ENCODE measurements around the gene PIGN.
"Not testable (repeated sequence)": the region's sequence is repeated elsewhere in the genome, so short reads cannot be mapped to it uniquely, and the experiment has no call there.

PIGN gene

GRCh38 chr18:62179213-62179612 is 7.6 kb downstream of the PIGN start:
- Histone ChIP-seq H3K4me3 (ENCODE audit: low read length) (no peak overlapping the region), H3K36me3 (ENCODE audit: control insufficient read depth, insufficient read depth, low read length, severe bottlenecking) (no peaks in the 10 kb centered on the region), H3K9me3 (ENCODE audit: control insufficient read depth, low read length) (no peaks in the 10 kb centered on the region), H3K4me1 (ENCODE audit: control insufficient read depth, insufficient read depth, low read length) (no peaks in the 10 kb centered on the region), H3K27me3 (replicated peaks; ENCODE audit: control insufficient read depth, insufficient read depth, low read length) (no peaks in the 10 kb centered on the region), H3K9ac (ENCODE audit: low read length) (no peak overlapping the region)
- no peak for DNase-seq (ENCODE audit: low read depth)

- H3K27me3 ChIP-seq (replicated peaks; ENCODE audit: control insufficient read depth, insufficient read depth, low read length), result no peaks in the 10 kb centered on the region
- no peak overlapping the region for H3K4me3 ChIP-seq (ENCODE audit: low read length)
- H3K36me3 ChIP-seq (ENCODE audit: control insufficient read depth, insufficient read depth, low read length, severe bottlenecking), result no peaks in the 10 kb centered on the region
- no peaks in the 10 kb centered on the region for H3K4me1 ChIP-seq (ENCODE audit: control insufficient read depth, insufficient read depth, low read length)
- no peak overlapping the region for H3K9ac ChIP-seq (ENCODE audit: low read length)
- no peak for DNase-seq (ENCODE audit: low read depth)
- no peaks in the 10 kb centered on the region for H3K9me3 ChIP-seq (ENCODE audit: control insufficient read depth, low read length)
Measured at GRCh38 chr18:62177271-62177670, 9.6 kb downstream of the PIGN start.

- no peaks in the 10 kb centered on the region for H3K36me3 ChIP-seq (ENCODE audit: control insufficient read depth, insufficient read depth, low read length, severe bottlenecking)
- H3K9me3 ChIP-seq (ENCODE audit: control insufficient read depth, low read length), result no peaks in the 10 kb centered on the region
- DNase-seq (ENCODE audit: low read depth), result no peak
- H3K4me3 ChIP-seq (ENCODE audit: low read length), result no peak overlapping the region
- no peak overlapping the region for H3K9ac ChIP-seq (ENCODE audit: low read length)
- no peaks in the 10 kb centered on the region for H3K27me3 ChIP-seq (replicated peaks; ENCODE audit: control insufficient read depth, insufficient read depth, low read length)
- H3K4me1 ChIP-seq (ENCODE audit: control insufficient read depth, insufficient read depth, low read length), result no peaks in the 10 kb centered on the region
Measured at GRCh38 chr18:62175521-62175920, 11.3 kb downstream of the PIGN start.

GRCh38 chr18:62172298-62172697 is 14.6 kb downstream of the PIGN start:
- Histone ChIP-seq H3K4me3 (ENCODE audit: low read length) (no peak overlapping the region), H3K9ac (ENCODE audit: low read length) (no peak overlapping the region), H3K4me1 (ENCODE audit: control insufficient read depth, insufficient read depth, low read length) (peaks cover 4% of the 10 kb centered on the region), H3K27me3 (replicated peaks; ENCODE audit: control insufficient read depth, insufficient read depth, low read length) (no peaks in the 10 kb centered on the region), H3K36me3 (ENCODE audit: control insufficient read depth, insufficient read depth, low read length, severe bottlenecking) (no peaks in the 10 kb centered on the region), H3K9me3 (ENCODE audit: control insufficient read depth, low read length) (no peaks in the 10 kb centered on the region)
- DNase-seq (ENCODE audit: low read depth), result no peak

GRCh38 chr18:62170857-62171256 is 16.0 kb downstream of the PIGN start:
- Histone ChIP-seq H3K9ac (ENCODE audit: low read length) (no peak overlapping the region), H3K27me3 (replicated peaks; ENCODE audit: control insufficient read depth, insufficient read depth, low read length) (no peaks in the 10 kb centered on the region), H3K4me3 (ENCODE audit: low read length) (no peak overlapping the region), H3K36me3 (ENCODE audit: control insufficient read depth, insufficient read depth, low read length, severe bottlenecking) (no peaks in the 10 kb centered on the region), H3K4me1 (ENCODE audit: control insufficient read depth, insufficient read depth, low read length) (peaks cover 4% of the 10 kb centered on the region), H3K9me3 (ENCODE audit: control insufficient read depth, low read length) (no peaks in the 10 kb centered on the region)
- DNase-seq (ENCODE audit: low read depth), result no peak

- not testable (repeated sequence) for H3K36me3 ChIP-seq (ENCODE audit: control insufficient read depth, insufficient read depth, low read length, severe bottlenecking); H3K27me3 ChIP-seq (replicated peaks; ENCODE audit: control insufficient read depth, insufficient read depth, low read length); H3K9ac ChIP-seq (ENCODE audit: low read length); H3K9me3 ChIP-seq (ENCODE audit: control insufficient read depth, low read length); H3K4me1 ChIP-seq (ENCODE audit: control insufficient read depth, insufficient read depth, low read length); DNase-seq (ENCODE audit: low read depth); H3K4me3 ChIP-seq (ENCODE audit: low read length)
Measured at GRCh38 chr18:62166524-62166923, 20.3 kb downstream of the PIGN start.

- no peaks in the 10 kb centered on the region for H3K9me3 ChIP-seq (ENCODE audit: control insufficient read depth, low read length)
- no peak overlapping the region for H3K4me3 ChIP-seq (ENCODE audit: low read length)
- H3K4me1 ChIP-seq (ENCODE audit: control insufficient read depth, insufficient read depth, low read length), result peaks cover 4% of the 10 kb centered on the region
- H3K36me3 ChIP-seq (ENCODE audit: control insufficient read depth, insufficient read depth, low read length, severe bottlenecking), result no peaks in the 10 kb centered on the region
- DNase-seq (ENCODE audit: low read depth), result no peak
- H3K27me3 ChIP-seq (replicated peaks; ENCODE audit: control insufficient read depth, insufficient read depth, low read length), result no peaks in the 10 kb centered on the region
- H3K9ac ChIP-seq (ENCODE audit: low read length), result no peak overlapping the region
Measured at GRCh38 chr18:62165583-62165982, 21.3 kb downstream of the PIGN start.

GRCh38 chr18:62164855-62165487 is 21.9 kb downstream of the PIGN start:
- H3K4me3 ChIP-seq (ENCODE audit: low read length), result no peak overlapping the region
- no peaks in the 10 kb centered on the region for H3K36me3 ChIP-seq (ENCODE audit: control insufficient read depth, insufficient read depth, low read length, severe bottlenecking)
- H3K9ac ChIP-seq (ENCODE audit: low read length), result no peak overlapping the region
- peaks cover 4% of the 10 kb centered on the region for H3K4me1 ChIP-seq (ENCODE audit: control insufficient read depth, insufficient read depth, low read length)
- no peaks in the 10 kb centered on the region for H3K9me3 ChIP-seq (ENCODE audit: control insufficient read depth, low read length)
- H3K27me3 ChIP-seq (replicated peaks; ENCODE audit: control insufficient read depth, insufficient read depth, low read length), result no peaks in the 10 kb centered on the region
- no peak for DNase-seq (ENCODE audit: low read depth)

GRCh38 chr18:62164310-62164709 is 22.5 kb downstream of the PIGN start:
- Histone ChIP-seq H3K9me3 (ENCODE audit: control insufficient read depth, low read length) (no peaks in the 10 kb centered on the region), H3K4me3 (ENCODE audit: low read length) (no peak overlapping the region), H3K27me3 (replicated peaks; ENCODE audit: control insufficient read depth, insufficient read depth, low read length) (no peaks in the 10 kb centered on the region), H3K36me3 (ENCODE audit: control insufficient read depth, insufficient read depth, low read length, severe bottlenecking) (peaks cover 2% of the 10 kb centered on the region), H3K4me1 (ENCODE audit: control insufficient read depth, insufficient read depth, low read length) (peaks cover 4% of the 10 kb centered on the region), H3K9ac (ENCODE audit: low read length) (no peak overlapping the region)
- no peak for DNase-seq (ENCODE audit: low read depth)

GRCh38 chr18:62157843-62158242 is 29.0 kb downstream of the PIGN start:
- no peak overlapping the region for H3K4me3 ChIP-seq (ENCODE audit: low read length)
- H3K36me3 ChIP-seq (ENCODE audit: control insufficient read depth, insufficient read depth, low read length, severe bottlenecking), result peaks cover 12% of the 10 kb centered on the region
- no peak overlapping the region for H3K9ac ChIP-seq (ENCODE audit: low read length)
- H3K27me3 ChIP-seq (replicated peaks; ENCODE audit: control insufficient read depth, insufficient read depth, low read length), result no peaks in the 10 kb centered on the region
- H3K9me3 ChIP-seq (ENCODE audit: control insufficient read depth, low read length), result no peaks in the 10 kb centered on the region
- H3K4me1 ChIP-seq (ENCODE audit: control insufficient read depth, insufficient read depth, low read length), result no peaks in the 10 kb centered on the region
- no peak for DNase-seq (ENCODE audit: low read depth)

- no peaks in the 10 kb centered on the region for H3K4me1 ChIP-seq (ENCODE audit: control insufficient read depth, insufficient read depth, low read length)
- no peak for DNase-seq (ENCODE audit: low read depth)
- H3K4me3 ChIP-seq (ENCODE audit: low read length), result no peak overlapping the region
- no peaks in the 10 kb centered on the region for H3K9me3 ChIP-seq (ENCODE audit: control insufficient read depth, low read length)
- no peaks in the 10 kb centered on the region for H3K27me3 ChIP-seq (replicated peaks; ENCODE audit: control insufficient read depth, insufficient read depth, low read length)
- peaks cover 8% of the 10 kb centered on the region for H3K36me3 ChIP-seq (ENCODE audit: control insufficient read depth, insufficient read depth, low read length, severe bottlenecking)
- no peak overlapping the region for H3K9ac ChIP-seq (ENCODE audit: low read length)
Measured at GRCh38 chr18:62152844-62153243, 34.0 kb downstream of the PIGN start.

GRCh38 chr18:62151068-62151771 is 35.6 kb downstream of the PIGN start:
- Histone ChIP-seq H3K4me3 (ENCODE audit: low read length) (no peak overlapping the region), H3K9me3 (ENCODE audit: control insufficient read depth, low read length) (no peaks in the 10 kb centered on the region), H3K9ac (ENCODE audit: low read length) (no peak overlapping the region), H3K36me3 (ENCODE audit: control insufficient read depth, insufficient read depth, low read length, severe bottlenecking) (peaks cover 7% of the 10 kb centered on the region), H3K27me3 (replicated peaks; ENCODE audit: control insufficient read depth, insufficient read depth, low read length) (no peaks in the 10 kb centered on the region), H3K4me1 (ENCODE audit: control insufficient read depth, insufficient read depth, low read length) (no peaks in the 10 kb centered on the region)
- DNase-seq (ENCODE audit: low read depth), result no peak
